ENCODE data around the gene CRYBA4. TPM values are rescaled to one million over a fixed set of nuclear protein-coding genes. Genes with fewer than 3 reads are reported as not detected.

The CRYBA4 gene
- total RNA-seq, 1 donor from 2014 or later = 0.46 TPM

- H3K4me3 Mint-ChIP-seq (ENCODE audit: unreplicated experiment) = no peak overlapping the region
- no peaks in the 10 kb centered on the region for H3K9me3 Mint-ChIP-seq (ENCODE audit: unreplicated experiment)
- TF ChIP-seq, protein P1, sequence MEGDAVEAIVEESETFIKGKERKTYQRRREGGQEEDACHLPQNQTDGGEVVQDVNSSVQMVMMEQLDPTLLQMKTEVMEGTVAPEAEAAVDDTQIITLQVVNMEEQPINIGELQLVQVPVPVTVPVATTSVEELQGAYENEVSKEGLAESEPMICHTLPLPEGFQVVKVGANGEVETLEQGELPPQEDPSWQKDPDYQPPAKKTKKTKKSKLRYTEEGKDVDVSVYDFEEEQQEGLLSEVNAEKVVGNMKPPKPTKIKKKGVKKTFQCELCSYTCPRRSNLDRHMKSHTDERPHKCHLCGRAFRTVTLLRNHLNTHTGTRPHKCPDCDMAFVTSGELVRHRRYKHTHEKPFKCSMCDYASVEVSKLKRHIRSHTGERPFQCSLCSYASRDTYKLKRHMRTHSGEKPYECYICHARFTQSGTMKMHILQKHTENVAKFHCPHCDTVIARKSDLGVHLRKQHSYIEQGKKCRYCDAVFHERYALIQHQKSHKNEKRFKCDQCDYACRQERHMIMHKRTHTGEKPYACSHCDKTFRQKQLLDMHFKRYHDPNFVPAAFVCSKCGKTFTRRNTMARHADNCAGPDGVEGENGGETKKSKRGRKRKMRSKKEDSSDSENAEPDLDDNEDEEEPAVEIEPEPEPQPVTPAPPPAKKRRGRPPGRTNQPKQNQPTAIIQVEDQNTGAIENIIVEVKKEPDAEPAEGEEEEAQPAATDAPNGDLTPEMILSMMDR (IDR thresholded peaks at IDR 0.05; ENCODE audit: unreplicated experiment) = no peak
- peaks cover 4% of the 10 kb centered on the region for H3K36me3 Mint-ChIP-seq (ENCODE audit: low read depth, unreplicated experiment)
- no peak for DNase-seq (ENCODE audit: low spot score)
- H3K4me1 Mint-ChIP-seq (ENCODE audit: unreplicated experiment) = peaks cover 36% of the 10 kb centered on the region
- no peak overlapping the region for H3K27ac Mint-ChIP-seq (ENCODE audit: unreplicated experiment)
- peaks cover 6% of the 10 kb centered on the region for H3K27me3 Mint-ChIP-seq (ENCODE audit: unreplicated experiment)
Observed at GRCh38 chr22:26648011-26648497, 26.3 kb downstream of the CRYBA4 start.

DNA sequence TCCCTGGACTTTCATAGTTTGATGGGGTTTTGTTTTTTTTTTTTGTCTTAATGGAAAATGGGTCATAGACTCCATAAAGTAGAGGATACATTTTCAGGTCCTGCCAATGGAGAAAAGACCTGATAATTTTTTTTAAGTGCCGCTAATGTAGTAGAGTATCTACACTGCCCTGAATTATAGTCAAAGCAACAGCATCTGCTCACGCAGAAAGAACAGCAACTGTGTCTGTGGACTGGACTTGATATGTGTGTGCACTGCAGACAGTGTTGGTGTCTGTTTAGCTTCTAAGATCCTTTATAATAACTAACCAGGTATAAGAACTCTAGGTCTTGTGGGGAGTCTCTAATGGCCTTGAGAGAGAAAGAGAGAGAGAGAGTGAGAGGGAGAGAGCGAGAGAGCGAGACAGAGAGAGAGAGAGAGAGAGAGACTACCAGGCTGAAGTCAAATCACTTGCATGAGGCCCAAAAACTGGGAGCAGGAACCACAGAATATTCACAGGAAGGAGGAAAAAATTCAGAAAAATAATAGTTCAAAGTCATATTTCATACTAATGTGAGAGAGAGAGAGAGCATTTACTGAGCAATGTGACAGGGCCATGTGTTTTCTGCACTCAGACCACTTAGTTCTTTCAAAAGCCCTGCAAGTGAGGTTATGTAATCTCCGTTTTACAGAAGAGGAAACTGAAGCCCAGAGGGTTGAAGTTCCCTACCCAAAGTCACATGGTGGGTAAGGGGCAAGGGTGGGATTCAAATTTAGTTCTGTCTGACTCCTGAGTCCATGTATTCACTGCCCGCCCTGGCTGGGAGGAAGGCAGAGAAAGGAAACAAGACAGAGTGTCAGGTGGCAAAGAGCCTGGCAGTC is 27.0 kb downstream of the CRYBA4 start:
- no peak overlapping the region for H3K4me3 Mint-ChIP-seq (ENCODE audit: unreplicated experiment)
- no peak overlapping the region for H3K27ac Mint-ChIP-seq (ENCODE audit: unreplicated experiment)
- TF ChIP-seq, protein P1 (IDR thresholded peaks at IDR 0.05; ENCODE audit: unreplicated experiment) = no peak
- DNase-seq (ENCODE audit: low spot score) = no peak
- peaks cover 4% of the 10 kb centered on the region for H3K36me3 Mint-ChIP-seq (ENCODE audit: low read depth, unreplicated experiment)
- peaks cover 31% of the 10 kb centered on the region for H3K4me1 Mint-ChIP-seq (ENCODE audit: unreplicated experiment)
- H3K9me3 Mint-ChIP-seq (ENCODE audit: unreplicated experiment) = no peaks in the 10 kb centered on the region
- H3K27me3 Mint-ChIP-seq (ENCODE audit: unreplicated experiment) = peaks cover 6% of the 10 kb centered on the region

DNA sequence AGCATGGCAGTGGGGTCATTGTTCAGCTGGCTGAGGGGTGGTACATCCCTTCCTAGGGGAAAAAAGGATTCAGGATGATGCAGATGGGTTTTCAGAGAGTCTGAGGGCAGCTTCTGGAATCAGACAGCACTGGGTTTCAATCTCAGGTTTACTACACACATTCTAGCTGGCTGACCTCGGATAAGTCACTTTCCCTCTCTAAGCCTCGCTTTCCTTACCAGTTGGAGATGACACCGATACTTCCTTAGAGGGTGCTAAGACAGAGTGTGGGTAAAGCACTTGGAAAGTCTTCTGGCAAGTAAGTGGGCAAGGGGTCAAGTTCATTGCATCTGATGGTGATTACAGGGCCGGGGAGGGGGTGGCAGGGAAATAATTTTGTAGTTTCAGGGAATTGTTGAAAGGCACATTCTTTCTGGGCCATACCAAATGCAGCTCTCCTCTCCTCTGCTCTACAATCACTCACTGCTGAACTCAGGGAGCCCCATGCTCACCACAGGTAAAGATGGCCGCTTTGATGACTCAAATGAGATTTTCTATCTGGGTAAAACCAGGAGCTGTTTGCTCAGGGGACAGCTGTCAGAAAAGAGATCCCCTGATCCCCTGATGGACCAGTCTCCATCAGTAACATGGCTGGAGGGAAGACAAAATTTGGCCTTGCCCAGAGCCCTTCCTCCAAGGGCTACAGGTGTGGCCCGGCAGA is 29.1 kb downstream of the CRYBA4 start:
- Mint-ChIP-seq H3K9me3 (ENCODE audit: unreplicated experiment) (no peaks in the 10 kb centered on the region), H3K4me1 (ENCODE audit: unreplicated experiment) (peaks cover 20% of the 10 kb centered on the region), H3K27me3 (ENCODE audit: unreplicated experiment) (peaks cover 6% of the 10 kb centered on the region), H3K27ac (ENCODE audit: unreplicated experiment) (no peak overlapping the region), H3K36me3 (ENCODE audit: low read depth, unreplicated experiment) (no peaks in the 10 kb centered on the region), H3K4me3 (ENCODE audit: unreplicated experiment) (no peak overlapping the region)
- TF ChIP-seq, protein P1 (IDR thresholded peaks at IDR 0.05; ENCODE audit: unreplicated experiment) = no peak
- DNase-seq (ENCODE audit: low spot score) = no peak

- H3K4me1 Mint-ChIP-seq (ENCODE audit: unreplicated experiment) = peaks cover 13% of the 10 kb centered on the region
Observed at GRCh38 chr22:26651815-26652214, 30.1 kb downstream of the CRYBA4 start.

More at GRCh38 chr22:26651815-26652214, 30.1 kb downstream of the CRYBA4 start:
- Mint-ChIP-seq H3K4me3 (ENCODE audit: unreplicated experiment) (no peak overlapping the region), H3K9me3 (ENCODE audit: unreplicated experiment) (no peaks in the 10 kb centered on the region), H3K27ac (ENCODE audit: unreplicated experiment) (no peak overlapping the region), H3K27me3 (ENCODE audit: unreplicated experiment) (peaks cover 6% of the 10 kb centered on the region), H3K36me3 (ENCODE audit: low read depth, unreplicated experiment) (no peaks in the 10 kb centered on the region)
- DNase-seq (ENCODE audit: low spot score) = no peak
- TF ChIP-seq, protein P1 (IDR thresholded peaks at IDR 0.05; ENCODE audit: unreplicated experiment) = no peak

Measured in endothelial cell (in vitro differentiated cells).